H9 (cell line): ENCODE data around the gene POLR2M. TPM values are rescaled to one million over a fixed set of nuclear protein-coding genes. Genes with fewer than 3 reads are reported as not detected.

Experiments used
- DNase-seq: peaks from one replicate; pipeline ENCODE4 v3.0.0-alpha.2; 2017
- H2AFZ ChIP-seq: one replicate; pipeline ENCODE4 v1.6.1; 2013; ENCODE audit warnings: mild to moderate bottlenecking, low read length, control low read depth, moderate library complexity
- H2AK5ac ChIP-seq: 2 replicates; pipeline ENCODE4 v1.6.1; 2013; ENCODE audit warnings: low read length, control low read depth, mixed read lengths; ENCODE audit not compliant: insufficient read length
- H2BK120ac ChIP-seq: one replicate; pipeline ENCODE4 v1.6.1; 2013; ENCODE audit warnings: low read depth, mild to moderate bottlenecking, low read length, control low read depth, inconsistent platforms; ENCODE audit not compliant: poor library complexity, severe bottlenecking
- H2BK12ac ChIP-seq: 2 replicates; pipeline ENCODE4 v1.6.1; 2013; ENCODE audit warnings: low read length, control low read depth, mixed read lengths, low read depth; ENCODE audit not compliant: insufficient read length
- H2BK15ac ChIP-seq: 2 replicates; pipeline ENCODE4 v1.6.1; 2013; ENCODE audit warnings: low read depth, low read length, control low read depth
- H2BK20ac ChIP-seq: one replicate; pipeline ENCODE4 v1.6.1; 2013; ENCODE audit warnings: low read depth, mild to moderate bottlenecking, low read length, control low read depth, inconsistent platforms; ENCODE audit not compliant: poor library complexity, severe bottlenecking
- H2BK5ac ChIP-seq: 2 replicates; pipeline ENCODE4 v1.6.1; 2013; ENCODE audit warnings: low read length, control low read depth, mixed read lengths; ENCODE audit not compliant: insufficient read length
- H3K14ac ChIP-seq: 2 replicates; pipeline ENCODE4 v1.6.1; 2013; ENCODE audit warnings: low read length, control low read depth; ENCODE audit not compliant: insufficient read depth
- H3K18ac ChIP-seq: 2 replicates; pipeline ENCODE4 v1.6.1; 2013; ENCODE audit warnings: low read depth, mild to moderate bottlenecking, mixed read lengths, low read length, control low read depth; ENCODE audit not compliant: insufficient read length
- H3K23ac ChIP-seq: 2 replicates; pipeline ENCODE4 v1.6.1; 2013; ENCODE audit warnings: low read length, control low read depth, mixed read lengths, low read depth; ENCODE audit not compliant: insufficient read length
- H3K23me2 ChIP-seq: 2 replicates; pipeline ENCODE4 v1.6.1; 2013; ENCODE audit warnings: low read depth, mild to moderate bottlenecking, mixed read lengths, low read length, control low read depth; ENCODE audit not compliant: insufficient read length, poor library complexity, severe bottlenecking
- H3K27ac ChIP-seq: 2 replicates; pipeline ENCODE4 v1.5.1; 2013; ENCODE audit warnings: low read length, control low read depth, mixed read lengths, low read depth; ENCODE audit not compliant: insufficient read length
- H3K27me3 ChIP-seq: 2 replicates; pipeline ENCODE4 v1.6.1; 2013; ENCODE audit warnings: low read length, control low read depth, inconsistent platforms; ENCODE audit not compliant: insufficient read depth
- H3K4ac ChIP-seq: 2 replicates; pipeline ENCODE4 v1.6.1; 2013; ENCODE audit warnings: low read depth, mild to moderate bottlenecking, control low read depth, inconsistent platforms, low read length, moderate library complexity
- H3K4me1 ChIP-seq: 2 replicates; pipeline ENCODE4 v1.6.1; 2013; ENCODE audit warnings: low read length, control low read depth, inconsistent platforms; ENCODE audit not compliant: insufficient read depth
- H3K4me2 ChIP-seq: 2 replicates; pipeline ENCODE4 v1.6.1; 2013; ENCODE audit warnings: low read length, control low read depth, mixed read lengths; ENCODE audit not compliant: insufficient read length, insufficient read depth
- H3K56ac ChIP-seq: 2 replicates; pipeline ENCODE4 v1.6.1; 2013; ENCODE audit warnings: low read depth, mild to moderate bottlenecking, mixed read lengths, low read length, control low read depth; ENCODE audit not compliant: insufficient read length
- H3K79me1 ChIP-seq: 2 replicates; pipeline ENCODE4 v1.6.1; 2013; ENCODE audit warnings: low read depth, mild to moderate bottlenecking, moderate library complexity, low read length, control low read depth, inconsistent platforms; ENCODE audit not compliant: insufficient read depth, poor library complexity, severe bottlenecking
- H3K79me2 ChIP-seq: 2 replicates; pipeline ENCODE4 v1.6.1; 2013; ENCODE audit warnings: low read length, control low read depth, inconsistent platforms; ENCODE audit not compliant: insufficient read depth
- H3K9ac ChIP-seq: 2 replicates; pipeline ENCODE4 v1.6.1; 2013; ENCODE audit warnings: low read length, control low read depth, mixed read lengths; ENCODE audit not compliant: insufficient read length; ENCODE audit errors: extremely low read depth
- H3K9me3 ChIP-seq: one replicate; pipeline ENCODE4 v1.6.1; 2013; ENCODE audit warnings: low read depth, low read length, inconsistent platforms; ENCODE audit not compliant: control insufficient read depth
- H3T11ph ChIP-seq: one replicate; pipeline ENCODE4 v1.6.1; 2013; ENCODE audit warnings: mild to moderate bottlenecking, low read length, control low read depth, inconsistent platforms
- H4K20me1 ChIP-seq: one replicate; pipeline ENCODE4 v1.6.1; 2013; ENCODE audit not compliant: control insufficient read depth, insufficient read length, insufficient read depth
- H4K5ac ChIP-seq: 2 replicates; pipeline ENCODE4 v1.6.1; 2013; ENCODE audit warnings: low read depth, mild to moderate bottlenecking, mixed read lengths, low read length, control low read depth; ENCODE audit not compliant: insufficient read length
- H4K8ac ChIP-seq: replicated peaks from 2 replicates; pipeline ENCODE4 v1.6.1; 2013; ENCODE audit warnings: low read length, control low read depth, mixed read lengths, low read depth; ENCODE audit not compliant: insufficient read length
- H4K91ac ChIP-seq: 2 replicates; pipeline ENCODE4 v1.6.1; 2013; ENCODE audit warnings: low read depth, mild to moderate bottlenecking, moderate library complexity, mixed read lengths, low read length, control low read depth; ENCODE audit not compliant: insufficient read length
- H3K27ac Mint-ChIP-seq, 3 experiments: 2 replicates in 2 of 3; 3 replicates in 1 of 3; pipeline ENCODE4 v1.8.0; 2020 to 2021; ENCODE audit warnings: mixed read lengths in 3 of 3, mild to moderate bottlenecking in 1 of 3, moderate library complexity in 1 of 3
- H3K27me3 Mint-ChIP-seq: 2 replicates; pipeline ENCODE4 v1.8.0; 2021; ENCODE audit warnings: low read depth, mild to moderate bottlenecking, moderate library complexity, mixed read lengths
- H3K36me3 Mint-ChIP-seq, 3 experiments: 2 replicates in 2 of 3; 3 replicates in 1 of 3; pipeline ENCODE4 v1.8.0; 2020 to 2021; ENCODE audit warnings: low read depth in 3 of 3, mixed read lengths in 3 of 3; ENCODE audit not compliant: insufficient read depth in 1 of 3
- H3K4me1 Mint-ChIP-seq, 2 experiments: 2 replicates each; pipeline ENCODE4 v1.8.0; 2020; ENCODE audit warnings: mixed read lengths in 2 of 2
- H3K4me3 Mint-ChIP-seq, 2 experiments: 2 replicates in 1 of 2; 3 replicates in 1 of 2; pipeline ENCODE4 v1.8.0; 2020 to 2021; ENCODE audit warnings: mild to moderate bottlenecking in 2 of 2, mixed read lengths in 2 of 2, moderate library complexity in 1 of 2
- H3K9me3 Mint-ChIP-seq, 2 experiments: 2 replicates in 1 of 2; 3 replicates in 1 of 2; pipeline ENCODE4 v1.8.0; 2020; ENCODE audit warnings: mild to moderate bottlenecking in 2 of 2, mixed read lengths in 2 of 2, moderate library complexity in 1 of 2
- WGBS: extraction: QIAGEN DNeasy Blood & Tissue Kit; methylation state at CpG from one replicate; pipeline ENCODE4 v1.1.7; 2013; ENCODE audit warnings: missing lambda C conversion rate, low lambda C conversion rate, mixed read lengths; ENCODE audit not compliant: insufficient read length; ENCODE audit errors: extremely low coverage; 5-methylcytosine and 5-hydroxymethylcytosine counted together
- total RNA-seq: library from RNA; stranded (reverse); gene quantifications from 2 replicates; pipeline ENCODE4 v1.2.1, GENCODE V29; 2021
- TF ChIP-seq, protein P1 (sequence below): fragments of 200-600 bp; sonication (generic); conservative IDR thresholded peaks from 3 replicates; pipeline ENCODE4 v1.8.0; 2021; ENCODE audit warnings: antibody characterized with exemption, mild to moderate bottlenecking

Gene POLR2M
- total RNA-seq, 1 experiment from 2014 or later, result 67.3 TPM

- no peaks in the 10 kb centered on the region for H3K4me1 ChIP-seq
- H3K27ac Mint-ChIP-seq, result no peak overlapping the region
- H3K4me2 ChIP-seq, result no peak overlapping the region
- H4K91ac ChIP-seq, result no peak overlapping the region
- H2BK120ac ChIP-seq, result no peak overlapping the region
- no peak overlapping the region for H3K27ac ChIP-seq
- H3K18ac ChIP-seq, result no peak overlapping the region
- no peak overlapping the region for H2BK12ac ChIP-seq
- H3K23me2 ChIP-seq, result no peaks in the 10 kb centered on the region
- no peak overlapping the region for H4K5ac ChIP-seq
- H3K36me3 Mint-ChIP-seq, result no peaks in the 10 kb centered on the region
- no peaks in the 10 kb centered on the region for H3K79me2 ChIP-seq
- no peak overlapping the region for H3K56ac ChIP-seq
- H2BK5ac ChIP-seq, result no peak overlapping the region
- H3K9ac ChIP-seq, result no peak overlapping the region
- H3K79me1 ChIP-seq, result no peaks in the 10 kb centered on the region
- H3K4me1 Mint-ChIP-seq, result no peaks in the 10 kb centered on the region
- H4K20me1 ChIP-seq, result no peaks in the 10 kb centered on the region
- TF ChIP-seq, protein P1, sequence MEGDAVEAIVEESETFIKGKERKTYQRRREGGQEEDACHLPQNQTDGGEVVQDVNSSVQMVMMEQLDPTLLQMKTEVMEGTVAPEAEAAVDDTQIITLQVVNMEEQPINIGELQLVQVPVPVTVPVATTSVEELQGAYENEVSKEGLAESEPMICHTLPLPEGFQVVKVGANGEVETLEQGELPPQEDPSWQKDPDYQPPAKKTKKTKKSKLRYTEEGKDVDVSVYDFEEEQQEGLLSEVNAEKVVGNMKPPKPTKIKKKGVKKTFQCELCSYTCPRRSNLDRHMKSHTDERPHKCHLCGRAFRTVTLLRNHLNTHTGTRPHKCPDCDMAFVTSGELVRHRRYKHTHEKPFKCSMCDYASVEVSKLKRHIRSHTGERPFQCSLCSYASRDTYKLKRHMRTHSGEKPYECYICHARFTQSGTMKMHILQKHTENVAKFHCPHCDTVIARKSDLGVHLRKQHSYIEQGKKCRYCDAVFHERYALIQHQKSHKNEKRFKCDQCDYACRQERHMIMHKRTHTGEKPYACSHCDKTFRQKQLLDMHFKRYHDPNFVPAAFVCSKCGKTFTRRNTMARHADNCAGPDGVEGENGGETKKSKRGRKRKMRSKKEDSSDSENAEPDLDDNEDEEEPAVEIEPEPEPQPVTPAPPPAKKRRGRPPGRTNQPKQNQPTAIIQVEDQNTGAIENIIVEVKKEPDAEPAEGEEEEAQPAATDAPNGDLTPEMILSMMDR, result no peak
- no peak overlapping the region for H2BK20ac ChIP-seq
- H3T11ph ChIP-seq, result no peak overlapping the region
- H3K4me3 Mint-ChIP-seq, result no peak overlapping the region
- H3K4ac ChIP-seq, result no peak overlapping the region
- no peak overlapping the region for H3K23ac ChIP-seq
- peaks cover 3% of the 10 kb centered on the region; the same call in 1 of the 2 replicates for H3K27me3 Mint-ChIP-seq
- no peaks in the 10 kb centered on the region for H3K9me3 ChIP-seq
- DNase-seq, result no peak
- H2AK5ac ChIP-seq, result no peak overlapping the region
- no peak overlapping the region for H4K8ac ChIP-seq
- H2AFZ ChIP-seq, result no peak overlapping the region
- H3K9me3 Mint-ChIP-seq, result no peaks in the 10 kb centered on the region
- no peak overlapping the region for H3K14ac ChIP-seq
- no peaks in the 10 kb centered on the region for H3K27me3 ChIP-seq
- H2BK15ac ChIP-seq, result no peak overlapping the region
- no CpG with 5 or more reads among the region's 4 CpGs for WGBS
Observed at GRCh38 chr15:57668016-57668415, 38.5 kb upstream of the POLR2M start.
